Mesendoderm (in vitro differentiated cells): ENCODE measurements around the gene MAN1B1.

ENCODE experiments used
- DNase-seq: peaks from one replicate; pipeline ENCODE4 v3.0.0; 2013
- H2AK5ac ChIP-seq: 2 replicates; pipeline ENCODE4 v1.6.1; 2013; ENCODE audit warnings: low read length, inconsistent platforms
- H2BK120ac ChIP-seq: 2 replicates; pipeline ENCODE4 v1.6.1; 2013; ENCODE audit warnings: low read depth, mild to moderate bottlenecking, low read length, moderate library complexity, mixed read lengths
- H2BK15ac ChIP-seq: replicated peaks from 2 replicates; pipeline ENCODE4 v1.6.1; 2013; ENCODE audit warnings: low read depth, mild to moderate bottlenecking, moderate library complexity
- H2BK5ac ChIP-seq: 2 replicates; pipeline ENCODE4 v1.6.1; 2013; ENCODE audit warnings: low read length, inconsistent platforms
- H3K18ac ChIP-seq: 2 replicates; pipeline ENCODE4 v1.6.1; 2013; ENCODE audit warnings: mild to moderate bottlenecking, low read length, mixed read lengths
- H3K23ac ChIP-seq: one replicate; pipeline ENCODE4 v1.6.1; 2013; ENCODE audit warnings: low read length
- H3K27ac ChIP-seq: 2 replicates; pipeline ENCODE4 v1.5.1; 2013; ENCODE audit warnings: low read depth, mild to moderate bottlenecking, inconsistent platforms, low read length, moderate library complexity
- H3K27me3 ChIP-seq: 2 replicates; pipeline ENCODE4 v1.6.1; 2013; ENCODE audit warnings: low read length, control low read depth, mild to moderate bottlenecking, inconsistent platforms; ENCODE audit not compliant: insufficient read depth, poor library complexity
- H3K36me3 ChIP-seq: 2 replicates; pipeline ENCODE4 v1.6.1; 2013; ENCODE audit warnings: low read length, inconsistent platforms; ENCODE audit not compliant: control insufficient read depth, insufficient read depth
- H3K4ac ChIP-seq: one replicate; pipeline ENCODE4 v1.6.1; 2013; ENCODE audit warnings: low read depth, mild to moderate bottlenecking, low read length, moderate library complexity
- H3K4me1 ChIP-seq: 2 replicates; pipeline ENCODE4 v1.6.1; 2013; ENCODE audit warnings: low read depth, low read length, inconsistent platforms; ENCODE audit not compliant: control insufficient read depth
- H3K4me2 ChIP-seq: 2 replicates; pipeline ENCODE4 v1.6.1; 2013; ENCODE audit warnings: low read length
- H3K4me3 ChIP-seq: 2 replicates; pipeline ENCODE4 v1.5.1; 2013; ENCODE audit warnings: mild to moderate bottlenecking, low read length
- H3K56ac ChIP-seq: one replicate; pipeline ENCODE4 v1.6.1; 2013; ENCODE audit warnings: low read length
- H3K79me1 ChIP-seq: 2 replicates; pipeline ENCODE4 v1.6.1; 2013; ENCODE audit warnings: low read length, inconsistent platforms
- H3K79me2 ChIP-seq: 2 replicates; pipeline ENCODE4 v1.6.1; 2013; ENCODE audit warnings: mild to moderate bottlenecking, low read length; ENCODE audit not compliant: control insufficient read depth, insufficient read depth
- H3K9ac ChIP-seq: 2 replicates; pipeline ENCODE4 v1.6.1; 2013; ENCODE audit warnings: low read length, inconsistent platforms
- H4K5ac ChIP-seq: one replicate; pipeline ENCODE4 v1.6.1; 2013; ENCODE audit warnings: low read length
- H4K8ac ChIP-seq: one replicate; pipeline ENCODE4 v1.6.1; 2013; ENCODE audit warnings: low read depth, mild to moderate bottlenecking, control low read depth, low read length, moderate library complexity
- WGBS: extraction: QIAGEN DNeasy Blood & Tissue Kit; methylation state at CpG from one replicate; pipeline ENCODE4 v1.1.7; 2013; ENCODE audit warnings: low lambda C conversion rate, missing lambda C conversion rate; ENCODE audit not compliant: insufficient coverage; ENCODE audit errors: extremely low coverage; 5-methylcytosine and 5-hydroxymethylcytosine counted together

MAN1B1 gene

GRCh38 chr9:137141976-137142936, 55.5 kb downstream of the MAN1B1 start:
- DNase-seq: no peak

GRCh38 chr9:137143459-137143858, 56.7 kb downstream of the MAN1B1 start:
- no peak overlapping the region for H3K56ac ChIP-seq
- no peaks in the 10 kb centered on the region for H3K36me3 ChIP-seq
- no peak overlapping the region for H3K23ac ChIP-seq
- H2BK120ac ChIP-seq: no peak overlapping the region
- no peak overlapping the region for H3K4me3 ChIP-seq
- no peak overlapping the region for H2AK5ac ChIP-seq
- H3K18ac ChIP-seq: no peak overlapping the region
- no peak overlapping the region for H4K5ac ChIP-seq
- no peak for DNase-seq
- no peak overlapping the region for H3K4me2 ChIP-seq
- H3K27me3 ChIP-seq: peaks cover 13% of the 10 kb centered on the region
- H3K79me2 ChIP-seq: no peaks in the 10 kb centered on the region
- H3K9ac ChIP-seq: no peak overlapping the region
- WGBS: no CpG with 5 or more reads among the region's 4 CpGs
- H4K8ac ChIP-seq: no peak overlapping the region
- no peaks in the 10 kb centered on the region for H3K79me1 ChIP-seq
- H3K4ac ChIP-seq: no peak overlapping the region
- no peak overlapping the region for H2BK15ac ChIP-seq
- H3K27ac ChIP-seq: no peak overlapping the region
- no peak overlapping the region for H2BK5ac ChIP-seq
- no peaks in the 10 kb centered on the region for H3K4me1 ChIP-seq

More at GRCh38 chr9:137141976-137142936, 55.5 kb downstream of the MAN1B1 start:
- Histone ChIP-seq H3K79me1 (no peaks in the 10 kb centered on the region), H3K56ac (no peak overlapping the region), H3K4me3 (no peak overlapping the region), H3K4me2 (no peak overlapping the region), H2BK5ac (no peak overlapping the region), H2AK5ac (no peak overlapping the region), H4K8ac (no peak overlapping the region), H3K4me1 (no peaks in the 10 kb centered on the region), H3K18ac (no peak overlapping the region), H2BK120ac (no peak overlapping the region), H3K23ac (no peak overlapping the region), H3K27me3 (peaks cover 18% of the 10 kb centered on the region), H3K4ac (no peak overlapping the region), H2BK15ac (no peak overlapping the region), H3K27ac (no peak overlapping the region), H3K36me3 (no peaks in the 10 kb centered on the region), H3K79me2 (no peaks in the 10 kb centered on the region), H3K9ac (no peak overlapping the region), H4K5ac (no peak overlapping the region)
- no CpG with 5 or more reads among the region's 24 CpGs for WGBS

GRCh38 chr9:137145731-137146526, 59.1 kb downstream of the MAN1B1 start:
- no peak overlapping the region for H2BK120ac ChIP-seq
- H3K18ac ChIP-seq: no peak overlapping the region
- no peak overlapping the region for H3K56ac ChIP-seq
- no peak overlapping the region for H3K27ac ChIP-seq
- no peaks in the 10 kb centered on the region for H3K27me3 ChIP-seq
- H3K4ac ChIP-seq: no peak overlapping the region
- H2BK15ac ChIP-seq: no peak overlapping the region
- H3K79me1 ChIP-seq: no peaks in the 10 kb centered on the region
- H2BK5ac ChIP-seq: no peak overlapping the region
- H3K79me2 ChIP-seq: no peaks in the 10 kb centered on the region
- H4K8ac ChIP-seq: no peak overlapping the region
- H3K36me3 ChIP-seq: no peaks in the 10 kb centered on the region
- no peak overlapping the region for H3K23ac ChIP-seq
- no peak overlapping the region for H4K5ac ChIP-seq
- no peak overlapping the region for H3K4me2 ChIP-seq
- DNase-seq: no peak
- no CpG with 5 or more reads among the region's 49 CpGs for WGBS
- no peak overlapping the region for H3K4me3 ChIP-seq
- no peak overlapping the region for H2AK5ac ChIP-seq
- H3K9ac ChIP-seq: no peak overlapping the region
- H3K4me1 ChIP-seq: no peaks in the 10 kb centered on the region

DNA sequence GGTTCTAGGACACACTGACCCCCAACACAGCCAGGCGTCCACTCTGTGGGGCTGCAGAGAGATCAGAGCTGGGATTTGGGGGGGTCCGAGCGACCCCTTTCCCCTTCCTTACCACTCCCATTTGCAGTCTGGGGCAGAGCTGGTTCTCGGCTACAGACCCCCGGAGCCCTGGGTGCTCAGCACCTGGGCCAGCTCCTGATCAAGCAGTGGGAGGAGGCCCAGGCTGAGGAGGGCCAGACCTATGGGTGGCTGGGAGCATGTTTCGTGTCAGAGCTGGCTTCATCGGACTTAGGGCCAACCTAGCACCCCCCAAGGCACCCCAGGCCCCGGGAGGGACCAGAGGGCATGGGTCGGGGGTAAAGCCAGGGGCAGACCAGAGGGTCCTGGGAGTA, 59.7 kb downstream of the MAN1B1 start:
- H2BK15ac ChIP-seq: no peak overlapping the region
- no peak overlapping the region for H4K5ac ChIP-seq
- no peak overlapping the region for H3K18ac ChIP-seq
- no peak overlapping the region for H2AK5ac ChIP-seq
- H3K4me1 ChIP-seq: no peaks in the 10 kb centered on the region
- H3K79me2 ChIP-seq: no peaks in the 10 kb centered on the region
- no peak overlapping the region for H4K8ac ChIP-seq
- H3K27me3 ChIP-seq: no peaks in the 10 kb centered on the region
- no peak for DNase-seq
- H3K4ac ChIP-seq: no peak overlapping the region
- H3K9ac ChIP-seq: no peak overlapping the region
- H3K23ac ChIP-seq: no peak overlapping the region
- no CpG with 5 or more reads among the region's 9 CpGs for WGBS
- no peak overlapping the region for H3K4me3 ChIP-seq
- no peak overlapping the region for H3K56ac ChIP-seq
- H3K36me3 ChIP-seq: no peaks in the 10 kb centered on the region
- H3K4me2 ChIP-seq: no peak overlapping the region
- H3K79me1 ChIP-seq: no peaks in the 10 kb centered on the region
- H2BK120ac ChIP-seq: no peak overlapping the region
- H3K27ac ChIP-seq: no peak overlapping the region
- H2BK5ac ChIP-seq: no peak overlapping the region

DNA sequence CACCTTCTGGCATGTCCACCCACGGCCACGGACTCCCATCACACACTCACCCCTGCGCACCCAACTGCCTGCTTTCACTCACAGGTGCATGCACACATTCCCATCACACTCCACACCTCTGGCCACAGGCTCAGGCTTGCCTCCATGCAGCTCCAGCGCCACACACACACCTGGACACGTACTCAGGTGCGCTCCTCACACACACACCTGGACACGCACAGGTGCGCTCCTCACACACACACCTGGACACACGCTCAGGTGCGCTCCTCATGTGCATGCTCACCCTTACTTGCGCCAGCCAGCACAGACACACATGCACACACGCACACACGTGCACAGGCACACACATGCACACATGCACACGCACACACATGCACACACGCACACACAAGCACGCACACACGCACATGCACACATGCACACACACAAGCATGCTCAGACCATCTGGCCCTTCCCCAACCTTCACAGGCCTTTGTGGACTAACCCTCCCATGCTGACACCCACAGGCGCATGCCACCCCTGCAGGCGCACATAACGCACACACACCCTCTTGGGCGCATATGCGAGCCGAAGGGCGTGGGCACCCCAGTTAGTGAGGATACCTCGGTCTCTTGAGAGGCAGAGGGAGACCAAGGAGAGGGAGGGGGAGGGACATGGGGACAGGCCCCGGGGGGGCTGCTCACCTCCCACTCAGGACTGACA, 60.5 kb downstream of the MAN1B1 start:
- Histone ChIP-seq H4K5ac (no peak overlapping the region), H3K4me3 (no peak overlapping the region), H3K4me1 (no peaks in the 10 kb centered on the region), H4K8ac (no peak overlapping the region), H2BK15ac (no peak overlapping the region), H2AK5ac (no peak overlapping the region), H3K23ac (no peak overlapping the region), H3K79me1 (no peaks in the 10 kb centered on the region), H3K4ac (no peak overlapping the region), H3K27ac (no peak overlapping the region), H3K18ac (no peak overlapping the region), H3K4me2 (no peak overlapping the region), H3K36me3 (no peaks in the 10 kb centered on the region), H3K56ac (no peak overlapping the region), H2BK5ac (no peak overlapping the region), H3K79me2 (no peaks in the 10 kb centered on the region), H3K9ac (no peak overlapping the region), H3K27me3 (no peaks in the 10 kb centered on the region), H2BK120ac (no peak overlapping the region)
- no peak for DNase-seq
- WGBS: no CpG with 5 or more reads among the region's 26 CpGs
